Upper lobe of left lung (tissue), 6 donors: ENCODE measurements around the gene DIPK1A. TPM values are rescaled to one million over a fixed set of nuclear protein-coding genes. Genes with fewer than 3 reads are reported as not detected.

Source experiments
- ATAC-seq, 2 donors: fragments of 200-7000 bp; cut with Tn5 transposase; one replicate each; pipeline ENCODE4 v1.9.1; 2022; ENCODE audit warnings: mild to moderate bottlenecking in 2 of 2, moderate library complexity in 2 of 2; ENCODE audit not compliant: low FRiP score in 2 of 2
- DNase-seq, 2 donors: peaks; one replicate each; pipeline ENCODE4 v3.0.0-alpha.2; 2019 to 2020
- H3K27ac ChIP-seq, 4 donors: fragments of 200-600 bp; sonication (generic); one replicate each; pipeline ENCODE4 v1.5.1; 2016 to 2019
- H3K27me3 ChIP-seq, 4 donors: fragments of 200-600 bp; sonication (generic); one replicate each; pipeline ENCODE4 v1.5.1; 2017 to 2019
- H3K36me3 ChIP-seq, 4 donors: fragments of 200-600 bp; sonication (generic); one replicate each; pipeline ENCODE4 v1.5.1; 2016 to 2019
- H3K4me1 ChIP-seq, 4 donors: fragments of 200-600 bp; sonication (generic); one replicate each; pipeline ENCODE4 v1.5.1; 2018 to 2019
- H3K4me3 ChIP-seq, 4 donors: fragments of 200-600 bp; sonication (generic); one replicate each; pipeline ENCODE4 v1.5.1; 2017 to 2019; ENCODE audit warnings: mild to moderate bottlenecking in 2 of 4, moderate library complexity in 1 of 4
- H3K9me3 ChIP-seq, 4 donors: fragments of 200-600 bp; sonication (generic); one replicate each; pipeline ENCODE4 v1.5.1; 2018 to 2019
- CTCF ChIP-seq, 6 experiments: fragments of 450-650 bp in 4 of 6; fragments of 200-600 bp in 2 of 6; sonication (generic) in 2 of 6; IDR thresholded peaks; one replicate each; pipeline ENCODE4 v1.5.1; 2016 to 2019; ENCODE audit warnings: antibody characterized with exemption in 6 of 6
- EP300 ChIP-seq, 4 donors: sonication (generic); formaldehyde crosslinking; IDR thresholded peaks; one replicate each; pipeline ENCODE4 v1.5.1; 2017; ENCODE audit warnings: antibody characterized with exemption in 4 of 4, control low read depth in 2 of 4
- POLR2A ChIP-seq, 4 donors: fragments of 450-650 bp; IDR thresholded peaks; one replicate each; pipeline ENCODE4 v1.5.1; 2016 to 2017; ENCODE audit warnings: antibody characterized with exemption in 4 of 4, mild to moderate bottlenecking in 2 of 4
- POLR2AphosphoS5 ChIP-seq, 2 donors: sonication (generic); formaldehyde crosslinking; IDR thresholded peaks; one replicate each; pipeline ENCODE4 v1.5.1; 2017; ENCODE audit warnings: antibody characterized with exemption in 2 of 2
- WGBS, 2 donors: methylation state at CpG; one replicate each; pipeline ENCODE4 v1.1.5; 2017 to 2018; 5-methylcytosine and 5-hydroxymethylcytosine counted together
- total RNA-seq, 6 donors: library from RNA; depleted of rRNA in 4 of 6; stranded (reverse); fragments of >200 nt in 4 of 6; gene quantifications; one replicate each; pipeline versions ENCODE4 v1.1.0 to v1.2.1, GENCODE V29; 2016 to 2021
- donor health status: DM: no; HTN: no; CAD: no; lungs with moderate emphysema.
- donor health status: DM: no; HTN: yes; CAD: no; lungs with severe emphysema.

The DIPK1A gene
- total RNA-seq, 6 donors from 2014 or later: 2.8 to 15.2 (median 4.4) TPM

GRCh38 chr1:92907949-92908684 lies 53.1 kb downstream of the DIPK1A start:
- no peak overlapping the region for H3K27ac ChIP-seq
- WGBS, 2 donors: 60 to 92% methylated on average over 2 of the region's 2 CpGs
- TF ChIP-seq POLR2A (IDR thresholded peaks at IDR 0.05) (no peak), CTCF (IDR thresholded peaks at IDR 0.05) (no peak), POLR2AphosphoS5 (IDR thresholded peaks at IDR 0.05) (no peak), EP300 (IDR thresholded peaks at IDR 0.05) (no peak)
- H3K4me1 ChIP-seq: no peaks in the 10 kb centered on the region
- no peaks in the 10 kb centered on the region for H3K9me3 ChIP-seq
- no peak overlapping the region for H3K4me3 ChIP-seq
- ATAC-seq (no peak), DNase-seq (no peak)
- no peaks in the 10 kb centered on the region for H3K36me3 ChIP-seq
- no peaks in the 10 kb centered on the region for H3K27me3 ChIP-seq

DNA sequence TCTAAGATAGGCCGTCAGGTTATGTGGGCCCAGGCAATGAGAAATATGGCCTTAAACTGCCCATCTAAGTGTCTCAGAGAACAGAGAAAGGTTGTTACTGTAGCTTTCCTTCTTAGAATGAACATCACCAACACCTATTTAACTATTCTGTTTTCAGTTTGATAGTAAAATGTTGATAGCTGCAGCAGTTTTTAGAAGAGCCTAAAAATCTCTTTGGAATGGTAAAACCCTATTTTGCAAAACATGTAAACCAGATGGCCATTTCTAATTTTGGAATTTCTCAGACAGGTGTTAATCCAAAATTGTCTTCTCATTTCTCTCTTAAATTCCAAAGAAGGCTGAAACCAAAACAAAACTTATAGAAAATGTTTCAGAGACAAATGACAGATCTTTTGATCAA lies 57.5 kb downstream of the DIPK1A start:
- Histone ChIP-seq H3K4me3 (no peak overlapping the region), H3K9me3 (no peaks in the 10 kb centered on the region), H3K27ac (no peak overlapping the region), H3K36me3 (no peaks in the 10 kb centered on the region), H3K27me3 (no peaks in the 10 kb centered on the region), H3K4me1 (peaks cover 0 to 2% (median 0%) of the 10 kb centered on the region in 4 donors)
- no peak for DNase-seq
- WGBS, 2 donors: 90 to 96% methylated on average over 1 of the region's 1 CpG
- TF ChIP-seq EP300 (IDR thresholded peaks at IDR 0.05) (no peak), CTCF (IDR thresholded peaks at IDR 0.05) (no peak), POLR2A (IDR thresholded peaks at IDR 0.05) (no peak), POLR2AphosphoS5 (IDR thresholded peaks at IDR 0.05) (no peak)
- ATAC-seq: no peak

GRCh38 chr1:92902406-92902744 lies 58.9 kb downstream of the DIPK1A start:
- ATAC-seq (peak in 1 of 2 donors; percentile 15), DNase-seq (no peak)
- H3K36me3 ChIP-seq: no peaks in the 10 kb centered on the region
- WGBS, 2 donors: 90 to 100% methylated on average over 1 of the region's 1 CpG
- no peaks in the 10 kb centered on the region for H3K27me3 ChIP-seq
- H3K4me3 ChIP-seq: no peak overlapping the region
- no peak for TF ChIP-seq POLR2AphosphoS5 (IDR thresholded peaks at IDR 0.05)
- no peak for TF ChIP-seq CTCF (IDR thresholded peaks at IDR 0.05)
- peaks cover 0 to 2% (median 0%) of the 10 kb centered on the region in 4 donors for H3K4me1 ChIP-seq
- no peaks in the 10 kb centered on the region for H3K9me3 ChIP-seq
- H3K27ac ChIP-seq: no peak overlapping the region

GRCh38 chr1:92901699-92902405 lies 59.4 kb downstream of the DIPK1A start:
- TF ChIP-seq EP300 (IDR thresholded peaks at IDR 0.05) (no peak), POLR2AphosphoS5 (IDR thresholded peaks at IDR 0.05) (no peak), POLR2A (IDR thresholded peaks at IDR 0.05) (no peak), CTCF (IDR thresholded peaks at IDR 0.05) (no peak)
- ATAC-seq (peak; percentile 11 to 31), DNase-seq (peak in 1 of 2 donors; percentile 32)
- Histone ChIP-seq H3K4me1 (peaks cover 0 to 2% (median 0%) of the 10 kb centered on the region in 4 donors), H3K27me3 (no peaks in the 10 kb centered on the region), H3K4me3 (no peak overlapping the region), H3K9me3 (no peaks in the 10 kb centered on the region), H3K36me3 (no peaks in the 10 kb centered on the region), H3K27ac (no peak overlapping the region)
- WGBS, 2 donors: 72 to 86% methylated on average over 2 to 3 of the region's 3 CpGs
